Sciatic nerve (tissue), 2 donors: Measurements from ENCODE around the gene AGAP1. TPM values are rescaled to one million over a fixed set of nuclear protein-coding genes. Genes with fewer than 3 reads are reported as not detected.

Experiments
- ATAC-seq: fragments of 200-7000 bp; cut with Tn5 transposase; one replicate; pipeline ENCODE4 v1.9.1; 2020; ENCODE audit warnings: mild to moderate bottlenecking, moderate library complexity
- DNase-seq: peaks from one replicate; pipeline ENCODE4 v3.0.0-alpha.2; 2020; ENCODE audit warnings: low spot score
- intact Hi-C: fragments of 100-400 bp; cut with DNase I; formaldehyde crosslinking; loops from one replicate; pipeline ENCODE4 v1.14.2; 2022
- total RNA-seq: library from RNA; stranded (reverse); fragmentation: NEBNext Ultra II Directional; extraction: Animal tissue kit (Norgen Biotek cat#: 25700); gene quantifications from one replicate; pipeline ENCODE4 v1.2.1, GENCODE V29; 2021
- donor health status: DM: no; HTN: no; CAD: no.
- donor health status: DM: no; HTN: no; CAD: no.

The AGAP1 gene
- total RNA-seq, 1 donor from 2014 or later = 62.9 TPM

DNA sequence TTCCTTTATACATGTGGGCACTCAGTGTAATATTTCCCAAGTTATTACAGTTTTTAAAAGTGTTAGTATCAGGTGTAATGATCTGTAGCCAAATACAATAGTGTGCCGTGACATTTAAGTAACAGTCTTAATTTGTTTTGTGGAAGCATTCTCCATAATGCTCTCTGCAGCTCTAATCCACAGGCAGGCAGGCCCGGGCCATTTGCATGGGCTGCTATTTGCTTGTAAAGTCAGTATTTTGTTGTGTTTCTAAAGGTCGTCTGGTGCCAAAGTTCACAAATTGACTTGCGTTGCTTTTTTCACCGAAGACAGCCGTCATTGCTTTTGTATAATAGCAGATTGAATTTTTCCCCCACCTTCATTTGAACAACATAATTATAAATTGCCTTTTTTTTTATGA is 521.3 kb downstream of the AGAP1 start:
- ATAC-seq = no peak
- intact Hi-C loops = no loop called here
- no peak for DNase-seq

DNA sequence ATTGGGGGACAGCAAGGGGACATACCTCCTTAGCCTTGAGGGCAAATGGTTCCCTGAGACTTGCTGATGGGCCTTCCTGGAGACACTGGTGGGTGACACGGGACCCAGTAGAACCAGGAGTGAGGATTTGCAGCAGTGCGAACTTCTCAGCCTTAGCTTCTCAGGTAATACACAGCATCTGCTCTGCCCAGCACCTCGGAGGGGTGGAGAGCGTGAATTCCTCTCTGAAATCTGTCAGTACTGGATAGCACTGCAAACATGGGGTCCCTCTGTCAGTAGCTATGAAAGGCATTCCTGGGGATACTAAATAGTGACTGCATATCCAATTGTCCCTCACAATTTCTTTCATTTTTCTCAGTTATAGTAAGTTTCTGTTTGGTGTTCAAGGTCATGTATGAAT is 522.7 kb downstream of the AGAP1 start:
- ATAC-seq (no peak), DNase-seq (no peak)
- intact Hi-C loops = no loop called here

DNA sequence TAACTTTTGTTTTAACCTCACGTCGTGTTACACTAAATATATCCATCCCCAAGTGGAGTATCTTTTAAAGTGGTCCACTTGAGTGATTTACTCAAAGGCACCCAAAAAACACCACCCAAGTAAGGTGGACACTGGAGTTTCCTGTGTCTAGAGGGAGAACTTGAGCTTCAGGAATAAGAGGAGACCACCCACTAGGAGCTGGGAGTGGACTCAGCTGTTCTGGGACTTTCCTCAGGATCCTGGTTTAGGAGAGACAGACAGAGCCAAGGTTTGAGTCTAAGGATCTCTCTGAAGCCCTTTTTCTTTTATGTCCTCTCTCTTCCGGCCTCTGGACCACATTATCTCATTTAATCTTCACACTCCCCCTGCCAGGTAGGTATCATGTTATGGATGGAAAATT is 523.6 kb downstream of the AGAP1 start:
- intact Hi-C loops = no loop called here
- ATAC-seq = no peak
- no peak for DNase-seq

DNA sequence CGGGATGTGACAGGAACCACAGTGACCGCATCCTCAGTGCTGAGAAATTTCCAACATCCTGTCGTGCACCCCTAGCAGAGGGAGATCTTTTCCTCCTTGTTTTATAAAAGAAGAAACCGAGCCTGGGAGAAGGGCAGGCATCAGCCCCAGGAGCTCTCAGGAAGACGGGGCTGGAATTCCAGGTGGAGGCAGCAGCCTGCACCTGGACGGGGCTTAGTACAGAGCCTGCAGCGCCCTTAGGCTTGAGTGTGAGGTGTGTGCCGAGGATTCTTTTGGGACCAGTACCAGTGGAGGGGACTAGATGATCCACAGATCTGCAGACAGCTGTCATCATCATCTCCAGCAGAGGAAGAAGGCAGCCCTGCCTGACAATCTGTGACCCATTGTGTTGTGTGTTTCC is 525.6 kb downstream of the AGAP1 start:
- ATAC-seq (no peak), DNase-seq (no peak)
- intact Hi-C loops = no loop called here

DNA sequence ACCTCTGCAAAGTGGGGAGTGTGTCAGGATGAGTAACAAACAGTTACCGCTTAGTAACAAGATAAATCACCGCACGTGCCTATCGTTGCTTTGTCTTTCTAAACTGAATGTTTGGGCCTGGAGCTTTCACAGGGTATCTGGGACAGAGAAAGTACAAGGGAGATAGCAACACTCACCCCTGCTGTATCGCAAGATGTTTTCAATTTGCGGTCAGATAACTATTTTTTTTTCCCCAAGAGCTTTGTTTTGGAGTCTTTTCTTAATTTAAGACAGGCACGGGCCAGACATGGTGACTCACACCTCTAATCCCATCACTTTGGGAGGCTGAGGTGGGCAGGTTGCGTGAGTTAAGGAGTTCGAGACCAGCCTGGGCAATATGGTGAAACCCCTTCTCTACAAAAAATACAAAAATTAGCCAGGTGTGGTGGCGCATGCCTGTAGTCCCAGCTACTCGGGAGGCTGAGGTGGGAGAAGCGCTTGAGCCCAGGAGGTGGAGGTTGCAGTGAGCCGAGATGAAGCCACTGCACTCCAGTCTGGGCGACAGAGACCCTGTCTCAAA is 527.7 kb downstream of the AGAP1 start:
- no peak for ATAC-seq
- no peak for DNase-seq
- intact Hi-C loops = no loop called here

DNA sequence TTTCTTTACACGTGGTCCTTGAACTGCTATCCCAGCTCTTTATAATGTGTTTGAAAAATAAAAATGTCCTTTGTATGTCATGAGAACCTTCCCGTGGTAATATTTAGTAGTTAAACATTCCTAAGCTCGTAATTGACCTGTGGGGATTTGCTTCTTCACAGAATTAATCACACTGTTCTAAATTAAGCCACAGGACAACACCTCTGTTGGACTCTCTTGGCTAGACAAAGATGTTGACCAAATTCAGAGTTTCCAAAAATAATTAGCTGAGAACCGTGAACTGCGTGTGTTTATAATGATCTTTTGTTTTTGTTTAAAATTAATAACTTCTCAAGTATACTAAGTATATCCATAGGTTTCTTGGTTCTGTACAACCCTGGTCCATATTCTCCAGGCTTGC is 528.3 kb downstream of the AGAP1 start:
- DNase-seq (no peak), ATAC-seq (no peak)
- intact Hi-C loops = no loop called here

DNA sequence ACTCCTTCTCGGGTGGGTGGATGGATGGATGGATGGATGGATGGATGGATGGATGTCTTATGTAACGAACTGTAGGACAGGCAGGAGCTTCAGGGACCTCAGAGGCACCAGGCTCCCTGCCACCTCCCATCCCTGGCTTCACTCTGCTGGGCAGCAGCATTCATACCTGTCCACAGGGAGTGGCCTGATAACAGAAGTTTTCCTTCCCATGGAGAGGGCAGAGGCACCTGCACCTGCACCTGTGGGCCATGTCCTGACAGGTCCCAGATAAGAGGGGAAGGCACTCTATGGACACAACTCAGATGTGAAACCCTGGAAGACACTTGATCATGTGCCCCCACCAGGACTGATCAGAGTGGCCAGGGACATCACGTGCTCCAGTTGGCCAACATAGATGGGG is 532.0 kb downstream of the AGAP1 start:
- DNase-seq (no peak), ATAC-seq (no peak)
- intact Hi-C loops = no loop called here

DNA sequence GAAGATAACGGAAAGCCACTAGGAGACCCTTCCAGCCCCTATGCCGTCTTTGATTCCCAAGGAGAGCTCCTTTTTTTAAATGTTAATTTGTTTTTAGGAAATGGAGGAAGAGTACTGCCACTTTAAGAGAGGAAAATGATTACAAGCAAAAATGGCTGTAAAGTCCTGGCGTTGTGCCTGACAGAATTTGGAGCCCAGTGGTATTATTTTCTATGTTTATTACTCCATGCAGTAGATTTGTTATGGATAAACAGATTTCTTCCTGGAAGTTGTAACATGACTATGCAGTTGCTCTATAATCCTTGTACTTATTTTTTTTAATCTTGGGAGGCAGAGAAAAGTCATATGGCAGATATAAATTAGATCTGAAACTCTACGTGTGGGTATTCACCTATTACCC is 533.0 kb downstream of the AGAP1 start:
- no peak for DNase-seq
- ATAC-seq = no peak
- intact Hi-C loops = no loop called here

DNA sequence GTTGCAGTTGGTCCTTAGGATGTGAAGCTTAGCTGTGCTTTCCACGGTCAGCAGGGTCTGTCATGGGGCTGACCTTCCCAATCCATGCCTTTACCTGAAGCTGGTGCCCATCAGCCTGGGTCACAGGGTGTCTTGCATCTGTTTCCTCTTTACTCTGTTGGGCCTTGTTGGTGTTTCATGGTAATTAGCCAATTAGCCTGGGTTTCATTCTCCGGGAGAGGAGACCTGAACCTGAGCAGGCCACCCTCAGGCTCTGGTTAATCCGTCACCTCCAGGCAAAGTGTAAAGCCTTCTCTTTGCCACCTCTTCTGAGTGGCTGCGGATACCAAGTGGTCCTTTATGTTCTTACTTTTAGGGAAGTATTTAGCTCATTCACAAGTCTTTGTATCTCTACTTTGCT is 534.2 kb downstream of the AGAP1 start:
- no peak for DNase-seq
- intact Hi-C loops = no loop called here
- no peak for ATAC-seq

DNA sequence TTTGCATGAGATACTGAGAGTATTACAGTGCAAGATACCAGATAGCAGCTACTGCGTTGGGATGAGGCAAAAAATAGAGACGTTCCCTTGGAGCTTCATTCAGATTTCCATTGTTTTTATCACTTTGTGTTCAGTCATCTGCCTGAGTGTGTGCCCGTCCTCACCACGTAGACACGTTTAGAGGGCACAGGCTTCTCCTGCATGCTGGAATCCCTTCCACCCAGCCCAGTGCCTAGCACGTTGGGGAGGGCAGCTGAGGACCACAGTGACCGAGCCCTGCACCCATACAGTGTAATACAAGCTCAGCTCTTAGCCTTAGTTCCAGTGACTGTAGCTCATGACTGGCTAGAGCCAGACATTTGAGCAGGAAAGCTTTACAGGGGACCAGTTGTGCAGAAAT is 539.6 kb downstream of the AGAP1 start:
- intact Hi-C loops = no loop called here
- DNase-seq (no peak), ATAC-seq (no peak)

DNA sequence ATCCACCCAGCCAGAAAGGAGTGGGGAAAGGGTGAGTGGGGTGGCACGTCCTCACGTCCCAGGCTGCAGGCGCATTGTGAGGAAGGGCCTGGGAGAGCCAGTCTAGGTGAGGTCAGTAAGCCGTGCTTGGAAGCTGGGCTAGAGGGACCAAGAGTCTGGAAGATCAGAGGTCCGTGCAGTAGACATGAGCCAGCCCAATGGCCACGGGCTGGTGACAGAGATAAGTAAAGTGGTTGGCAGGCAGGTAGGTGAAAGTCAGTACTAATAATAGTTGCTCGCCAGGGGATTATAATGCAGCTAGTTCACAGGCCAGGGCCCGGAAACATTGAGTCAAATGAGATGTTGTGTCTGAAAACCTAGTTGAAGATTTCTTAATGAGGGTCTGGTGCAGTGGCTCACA is 541.1 kb downstream of the AGAP1 start:
- no peak for ATAC-seq
- intact Hi-C loops = no loop called here

DNA sequence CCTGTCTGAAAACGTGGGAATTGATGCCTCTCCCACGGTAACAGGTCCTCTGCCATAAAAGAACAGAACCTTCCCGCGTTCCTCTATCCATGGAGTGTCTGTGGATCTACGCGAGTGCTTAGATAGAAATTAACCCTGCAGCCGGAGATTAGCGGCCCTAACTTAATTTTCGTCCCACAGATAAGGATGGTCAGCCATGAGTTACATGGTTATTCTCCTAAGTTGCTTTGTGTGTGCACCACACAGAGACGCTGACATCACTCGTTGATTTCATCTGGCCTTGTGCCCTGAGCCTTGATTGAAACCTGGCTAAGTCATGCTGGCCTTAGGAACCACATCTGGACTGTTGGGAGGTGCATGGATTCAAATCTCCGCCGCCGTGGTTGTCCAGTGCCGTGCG is 542.2 kb downstream of the AGAP1 start:
- intact Hi-C loops = no loop called here
- DNase-seq = no peak
- no peak for ATAC-seq

More for the DNA sequence above, 541.1 kb downstream of the AGAP1 start:
- DNase-seq = no peak

DNA sequence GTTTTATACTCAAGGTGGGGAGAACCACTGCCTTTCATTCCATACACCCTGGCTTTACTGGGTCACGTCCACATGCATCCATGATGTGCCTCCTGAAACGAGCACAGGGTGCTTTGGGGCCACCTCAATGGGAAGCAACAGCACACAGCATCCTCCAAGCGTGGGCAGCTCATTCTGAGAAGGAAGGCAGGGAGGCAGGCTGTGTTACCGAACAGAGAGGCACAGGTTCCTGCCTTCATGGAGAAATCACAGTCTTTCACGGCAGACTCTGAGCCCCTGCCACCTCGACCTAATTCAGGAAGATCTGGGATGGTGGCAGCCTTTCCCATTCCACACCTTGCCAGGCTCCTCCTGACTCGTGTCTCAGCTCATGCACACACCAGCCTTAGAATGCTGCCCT is 544.3 kb downstream of the AGAP1 start:
- ATAC-seq (no peak), DNase-seq (no peak)
- intact Hi-C loops = no loop called here

DNA sequence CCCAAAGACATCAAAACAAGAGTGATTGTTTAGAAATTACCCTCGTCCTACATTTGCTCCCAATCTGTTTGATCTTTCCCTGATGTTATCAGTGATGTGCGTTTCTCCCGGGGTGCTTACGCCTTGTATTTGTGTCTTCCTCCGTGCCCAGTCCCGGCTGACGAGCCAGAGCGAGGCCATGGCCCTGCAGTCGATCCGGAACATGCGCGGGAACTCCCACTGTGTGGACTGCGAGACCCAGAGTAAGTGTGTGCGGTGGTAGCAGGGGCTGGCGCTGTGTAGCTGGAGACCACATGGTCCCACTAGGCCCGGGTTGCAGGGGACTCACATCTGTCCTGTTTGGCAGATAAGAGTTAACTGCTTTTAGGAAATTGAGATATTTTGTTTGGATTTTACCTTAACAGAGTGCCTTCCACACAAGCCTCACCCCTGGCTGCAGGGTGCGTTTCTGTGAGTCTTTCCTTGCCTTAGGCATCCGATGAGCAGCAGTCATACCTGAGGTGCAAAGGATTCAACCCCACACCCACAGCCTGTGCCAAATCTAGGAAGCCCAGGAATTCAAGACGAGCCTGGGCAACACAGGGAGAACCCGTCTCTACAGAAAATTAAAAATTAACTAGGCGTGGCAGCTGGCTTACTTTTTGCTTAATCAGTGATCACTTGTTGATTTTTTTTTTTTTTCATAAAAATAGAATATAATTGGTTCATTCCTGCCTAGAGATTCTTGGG is 546.9 kb downstream of the AGAP1 start:
- intact Hi-C loops = no loop called here
- no peak for ATAC-seq
- no peak for DNase-seq

DNA sequence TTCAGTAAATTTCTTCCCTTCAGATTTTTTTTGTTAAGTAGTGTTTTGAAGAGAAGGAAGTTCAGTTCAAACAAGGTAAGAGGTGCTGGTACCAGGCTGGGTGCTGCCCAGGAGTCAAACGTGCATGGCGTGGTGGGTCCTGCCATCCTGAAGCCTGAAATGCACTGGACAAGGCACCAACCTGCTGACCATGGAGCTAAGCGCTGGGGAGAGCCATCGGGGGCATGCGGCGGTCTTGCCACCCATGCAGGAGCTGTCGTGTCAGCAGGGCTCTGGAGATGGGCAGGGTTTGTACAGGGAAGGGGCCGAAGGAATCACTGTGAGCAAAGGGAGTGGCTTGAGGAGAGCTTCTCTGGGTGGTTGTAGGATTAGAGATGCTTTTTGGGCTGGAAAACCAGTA is 547.8 kb downstream of the AGAP1 start:
- DNase-seq = no peak
- intact Hi-C loops = no loop called here
- no peak for ATAC-seq

DNA sequence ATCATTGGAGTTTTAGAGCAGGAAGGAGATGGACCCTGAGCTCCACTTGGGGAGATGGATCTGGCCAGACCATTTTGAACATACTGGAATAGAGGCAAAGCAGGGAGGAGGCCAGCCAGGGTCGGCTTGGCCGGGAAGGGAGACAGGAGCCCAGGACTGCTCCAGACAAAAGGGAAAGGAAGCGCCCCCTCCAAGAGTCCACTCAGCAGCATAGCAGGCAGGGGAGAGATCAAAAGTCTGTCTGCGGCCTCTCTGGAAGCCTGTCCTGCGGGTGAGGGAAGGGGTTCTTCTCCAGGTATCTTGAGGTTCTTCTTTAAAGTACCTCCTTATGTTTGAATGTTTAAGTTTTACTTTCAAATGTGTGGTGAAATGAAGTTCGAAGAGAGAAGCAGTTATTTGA is 548.2 kb downstream of the AGAP1 start:
- intact Hi-C loops = no loop called here
- DNase-seq = no peak
- ATAC-seq = no peak

DNA sequence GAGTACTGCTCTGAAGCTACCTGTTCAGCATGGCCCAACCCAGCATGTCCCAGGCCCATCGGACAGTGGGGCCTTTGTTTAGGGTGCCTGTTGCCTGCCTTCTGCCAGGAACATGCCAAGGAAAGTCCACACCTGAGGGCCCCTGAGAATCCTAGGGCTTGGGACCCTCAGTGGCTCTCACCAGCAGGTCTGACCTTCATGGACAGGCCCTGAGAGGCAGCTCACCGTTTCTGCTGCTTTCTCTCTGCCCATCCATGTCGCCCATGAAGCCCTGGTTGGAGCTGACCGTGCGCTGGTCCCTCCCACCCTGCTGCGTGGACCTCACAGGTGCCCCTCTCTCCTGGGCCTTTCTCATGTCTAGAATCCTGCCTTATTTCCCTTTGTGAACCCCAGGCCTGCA is 550.3 kb downstream of the AGAP1 start:
- intact Hi-C loops = no loop called here
- no peak for ATAC-seq
- no peak for DNase-seq

DNA sequence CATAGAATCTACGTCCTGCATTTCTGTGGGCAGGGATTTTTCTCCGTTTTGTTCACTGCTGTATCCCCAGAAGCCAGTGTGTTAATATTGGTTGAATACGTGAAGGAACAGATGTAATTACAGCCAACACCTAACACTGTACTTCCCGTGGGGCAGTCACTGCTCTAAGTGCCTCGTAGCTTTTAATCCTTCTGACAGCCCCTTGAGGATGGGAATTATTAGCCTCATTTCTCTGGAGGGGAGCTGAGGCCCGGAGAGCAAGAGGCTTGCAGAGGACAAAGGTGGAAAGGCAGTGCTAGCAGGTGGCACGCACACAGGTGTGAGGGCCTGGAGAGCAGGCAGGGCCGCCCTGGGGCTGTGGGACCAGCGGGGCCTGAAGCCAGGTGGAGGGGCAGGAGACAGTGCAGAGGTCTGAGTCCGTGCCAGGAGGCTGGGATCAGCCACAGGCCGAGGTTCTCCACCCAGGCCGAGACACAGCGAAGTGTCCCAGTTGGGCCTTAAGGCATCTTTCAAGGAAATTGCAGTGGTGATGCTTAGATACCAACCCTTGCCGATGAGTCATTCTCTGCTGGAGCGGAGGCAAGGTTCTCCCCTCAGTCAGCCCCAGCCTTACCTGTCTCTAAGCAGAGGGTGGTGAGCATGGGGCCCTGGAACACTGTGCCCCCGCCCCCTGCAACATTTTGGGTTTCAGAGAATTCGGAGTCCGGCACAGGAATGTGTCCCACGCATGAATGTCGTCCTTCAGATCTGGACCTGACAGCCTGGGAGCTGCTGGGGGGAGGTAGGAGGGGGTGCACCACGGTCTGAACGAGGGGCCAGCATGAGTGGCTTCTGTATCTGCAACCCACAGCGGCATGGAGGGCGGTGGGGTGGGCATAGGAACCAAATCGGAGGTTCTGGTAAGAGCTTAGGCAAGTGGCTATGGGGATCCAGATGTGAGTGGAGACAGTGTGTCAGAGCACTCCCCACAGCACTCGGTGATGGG is 551.7 kb downstream of the AGAP1 start:
- ATAC-seq = peak; percentile 20
- intact Hi-C loops = no loop called here
- no peak for DNase-seq

DNA sequence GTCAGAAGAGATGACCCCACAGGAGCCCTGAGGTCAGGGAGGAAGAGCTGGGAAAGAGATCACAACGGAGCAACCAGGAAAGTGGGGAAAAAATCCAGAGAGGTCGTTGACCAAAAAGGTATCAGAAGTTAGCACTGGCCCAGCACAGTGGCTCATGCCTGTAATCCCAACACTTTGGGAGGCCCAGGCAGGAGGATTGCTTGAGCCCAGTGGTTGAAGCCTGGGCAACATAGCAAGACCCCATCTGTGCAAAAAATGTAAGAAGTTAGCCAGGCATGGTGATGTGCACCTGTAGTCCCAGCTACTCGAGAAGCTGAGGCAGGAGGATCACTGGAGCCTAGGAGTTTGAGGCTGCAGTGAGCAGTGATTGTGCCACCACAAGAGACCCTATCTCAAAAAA is 552.9 kb downstream of the AGAP1 start:
- no peak for DNase-seq
- intact Hi-C loops = no loop called here
- no peak for ATAC-seq

DNA sequence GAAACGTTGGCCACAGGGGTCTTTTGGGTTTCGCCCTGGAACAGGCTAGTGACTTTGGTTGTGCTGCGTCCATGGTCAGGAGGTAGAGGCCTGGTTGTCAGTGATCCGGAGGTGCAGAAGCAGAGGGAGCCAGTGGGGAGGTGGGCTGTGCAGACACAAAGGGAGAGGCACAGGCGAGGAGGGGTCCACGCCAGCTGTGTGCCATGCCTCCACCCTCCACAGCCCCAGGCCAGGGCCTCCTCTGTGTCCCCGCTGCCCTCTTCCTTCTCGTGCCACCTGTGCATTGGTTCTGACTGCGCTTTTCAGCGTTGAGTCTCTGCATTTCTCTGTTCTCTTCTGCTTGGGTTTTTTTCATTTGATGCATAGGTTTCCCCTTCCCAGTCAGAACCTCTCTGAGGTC is 553.3 kb downstream of the AGAP1 start:
- intact Hi-C loops = no loop called here
- no peak for DNase-seq
- no peak for ATAC-seq
